Mucosa of rectum (tissue), 2 donors: Measurements from ENCODE around the gene BORCS8.

ENCODE experiments used
- H3K27ac ChIP-seq, 2 donors: one replicate each; pipeline ENCODE4 v1.7.0; 2013; ENCODE audit warnings: inconsistent platforms in 2 of 2, low read depth in 2 of 2, low read length in 2 of 2
- H3K27me3 ChIP-seq, 2 donors: one replicate each; pipeline ENCODE4 v1.7.0; 2013; ENCODE audit warnings: low read length in 2 of 2; ENCODE audit not compliant: control insufficient read depth in 2 of 2, insufficient read depth in 2 of 2
- H3K36me3 ChIP-seq, 2 donors: one replicate each; pipeline ENCODE4 v1.7.0; 2013; ENCODE audit warnings: low read length in 2 of 2; ENCODE audit not compliant: control insufficient read depth in 2 of 2, insufficient read depth in 2 of 2
- H3K4me1 ChIP-seq, 2 donors: one replicate each; pipeline ENCODE4 v1.7.0; 2013; ENCODE audit warnings: low read length in 2 of 2, mild to moderate bottlenecking in 1 of 2; ENCODE audit not compliant: control insufficient read depth in 2 of 2, insufficient read depth in 2 of 2
- H3K4me3 ChIP-seq, 2 donors: one replicate each; pipeline ENCODE4 v1.7.0; 2013; ENCODE audit warnings: low read length in 2 of 2
- H3K9ac ChIP-seq, 2 donors: one replicate each; pipeline ENCODE4 v1.7.0; 2013; ENCODE audit warnings: low read length in 2 of 2, low read depth in 1 of 2, mild to moderate bottlenecking in 1 of 2
- H3K9me3 ChIP-seq, 2 donors: one replicate each; pipeline ENCODE4 v1.7.0; 2013; ENCODE audit warnings: low read length in 2 of 2; ENCODE audit not compliant: control insufficient read depth in 2 of 2
- donor health status: healthy.
- donor health status: Normal muscosa, but diverticular disease.

BORCS8 gene

GRCh38 chr19:19205416-19206410 is 13.8 kb upstream of the BORCS8 start:
- peaks cover 10 to 12% of the 10 kb centered on the region in 2 donors for H3K4me1 ChIP-seq
- peaks cover 0 to 2% of the 10 kb centered on the region in 2 donors for H3K27me3 ChIP-seq
- H3K27ac ChIP-seq: no peak overlapping the region
- H3K36me3 ChIP-seq: peaks cover 0 to 5% of the 10 kb centered on the region in 2 donors
- peaks cover 0 to 7% of the 10 kb centered on the region in 2 donors for H3K9me3 ChIP-seq
- no peak overlapping the region for H3K9ac ChIP-seq
- H3K4me3 ChIP-seq: no peak overlapping the region

- no peak overlapping the region for H3K27ac ChIP-seq
- H3K9ac ChIP-seq: no peak overlapping the region
- peaks cover 0 to 7% of the 10 kb centered on the region in 2 donors for H3K9me3 ChIP-seq
- peaks cover under 1 to 10% of the 10 kb centered on the region in 2 donors for H3K36me3 ChIP-seq
- peaks cover 0 to 2% of the 10 kb centered on the region in 2 donors for H3K27me3 ChIP-seq
- H3K4me1 ChIP-seq: peaks cover 10 to 12% of the 10 kb centered on the region in 2 donors
- H3K4me3 ChIP-seq: no peak overlapping the region
These were observed 12.2 kb upstream of the BORCS8 start for GRCh38 chr19:19204181-19204580.

- Histone ChIP-seq H3K27me3 (peaks cover 0 to 2% of the 10 kb centered on the region in 2 donors), H3K4me1 (peaks cover 10 to 12% of the 10 kb centered on the region in 2 donors), H3K9ac (peak within 1 kb of the TSS; percentile 78 to 80), H3K4me3 (peak within 1 kb of the TSS; percentile 81 to 88), H3K9me3 (peaks cover 0 to 7% of the 10 kb centered on the region in 2 donors), H3K27ac (peak within 1 kb of the TSS; percentile 48 to 71), H3K36me3 (peaks cover 8 to 15% of the 10 kb centered on the region in 2 donors)
These were observed 11.3 kb upstream of the BORCS8 start, which contains the start of gene NR2C2AP for GRCh38 chr19:19203012-19203856. Gene NR2C2AP, minus strand, starts transcription at chr19:19203414. Its CDS starts 354 bp downstream, at chr19:19203060.

- peaks cover 0 to 5% of the 10 kb centered on the region in 2 donors for H3K9me3 ChIP-seq
- H3K27me3 ChIP-seq: peaks cover 0 to 2% of the 10 kb centered on the region in 2 donors
- peaks cover 10 to 12% of the 10 kb centered on the region in 2 donors for H3K4me1 ChIP-seq
- peaks cover 8 to 18% of the 10 kb centered on the region in 2 donors for H3K36me3 ChIP-seq
- peak overlapping the region; percentile 81 to 88 for H3K4me3 ChIP-seq
- peak overlapping the region; percentile 48 to 71 for H3K27ac ChIP-seq
- H3K9ac ChIP-seq: peak overlapping the region; percentile 78 to 80
These were observed 10.7 kb upstream of the BORCS8 start for GRCh38 chr19:19202707-19203011.

GRCh38 chr19:19201697-19202630 is 10.0 kb upstream of the BORCS8 start:
- Histone ChIP-seq H3K9me3 (no peaks in the 10 kb centered on the region), H3K4me3 (peak overlapping the region; percentile 81 to 88), H3K36me3 (peaks cover 10 to 21% of the 10 kb centered on the region in 2 donors), H3K27me3 (peaks cover 0 to 2% of the 10 kb centered on the region in 2 donors), H3K27ac (peak overlapping the region in 1 of 2 donors; percentile 9), H3K9ac (peak overlapping the region; percentile 78 to 80), H3K4me1 (peaks cover 9 to 10% of the 10 kb centered on the region in 2 donors)

- H3K9me3 ChIP-seq: no peaks in the 10 kb centered on the region
- H3K36me3 ChIP-seq: peaks cover 10 to 11% of the 10 kb centered on the region in 2 donors
- H3K4me3 ChIP-seq: peak overlapping the region in 1 of 2 donors; percentile 90
- peak overlapping the region in 1 of 2 donors; percentile 44 for H3K9ac ChIP-seq
- H3K27me3 ChIP-seq: no peaks in the 10 kb centered on the region
- peaks cover 19 to 23% of the 10 kb centered on the region in 2 donors for H3K4me1 ChIP-seq
- no peak overlapping the region for H3K27ac ChIP-seq
These were observed 2.0 kb upstream of the BORCS8 start for GRCh38 chr19:19193926-19194325.

- peaks cover 5 to 8% of the 10 kb centered on the region in 2 donors for H3K36me3 ChIP-seq
- peaks cover 19 to 23% of the 10 kb centered on the region in 2 donors for H3K4me1 ChIP-seq
- peak overlapping the region; percentile 83 to 90 for H3K4me3 ChIP-seq
- H3K9me3 ChIP-seq: no peaks in the 10 kb centered on the region
- H3K27me3 ChIP-seq: no peaks in the 10 kb centered on the region
- peak overlapping the region; percentile 45 to 74 for H3K27ac ChIP-seq
- H3K9ac ChIP-seq: peak overlapping the region; percentile 90 to 92
These were observed 1.0 kb upstream of the BORCS8 start for GRCh38 chr19:19192910-19193423.

GRCh38 chr19:19191768-19192077 is 229 bp downstream of the BORCS8 start:
- Histone ChIP-seq H3K9ac (peak overlapping the region; percentile 97 to 100), H3K4me3 (peak overlapping the region; percentile 93 to 97), H3K27me3 (no peaks in the 10 kb centered on the region), H3K27ac (peak overlapping the region; percentile 98 to 100), H3K9me3 (no peaks in the 10 kb centered on the region), H3K4me1 (peaks cover 19 to 23% of the 10 kb centered on the region in 2 donors), H3K36me3 (peaks cover under 1 to 5% of the 10 kb centered on the region in 2 donors)

GRCh38 chr19:19186742-19187141 is 5.2 kb downstream of the BORCS8 start:
- H3K4me1 ChIP-seq: peaks cover 11 to 14% of the 10 kb centered on the region in 2 donors
- no peak overlapping the region for H3K27ac ChIP-seq

More at GRCh38 chr19:19186742-19187141, 5.2 kb downstream of the BORCS8 start:
- Histone ChIP-seq H3K27me3 (no peaks in the 10 kb centered on the region), H3K9ac (no peak overlapping the region), H3K9me3 (no peaks in the 10 kb centered on the region), H3K36me3 (peaks cover 4 to 20% of the 10 kb centered on the region in 2 donors), H3K4me3 (no peak overlapping the region)
